Stimulated activated CD4-positive, alpha-beta T cell treated with anti-CD3 and anti-CD28 coated beads, Interleukin-15, amount 100 ng/mL, for 24 hours (primary cell): ENCODE results near the gene CEP57L1.
A peak's percentile ranks its signal among the peaks of the same experiment; 100 is the strongest.

Experiments
- DNase-seq: peaks from one replicate; pipeline ENCODE4 v3.0.0-alpha.2; 2020

The CEP57L1 gene

DNA sequence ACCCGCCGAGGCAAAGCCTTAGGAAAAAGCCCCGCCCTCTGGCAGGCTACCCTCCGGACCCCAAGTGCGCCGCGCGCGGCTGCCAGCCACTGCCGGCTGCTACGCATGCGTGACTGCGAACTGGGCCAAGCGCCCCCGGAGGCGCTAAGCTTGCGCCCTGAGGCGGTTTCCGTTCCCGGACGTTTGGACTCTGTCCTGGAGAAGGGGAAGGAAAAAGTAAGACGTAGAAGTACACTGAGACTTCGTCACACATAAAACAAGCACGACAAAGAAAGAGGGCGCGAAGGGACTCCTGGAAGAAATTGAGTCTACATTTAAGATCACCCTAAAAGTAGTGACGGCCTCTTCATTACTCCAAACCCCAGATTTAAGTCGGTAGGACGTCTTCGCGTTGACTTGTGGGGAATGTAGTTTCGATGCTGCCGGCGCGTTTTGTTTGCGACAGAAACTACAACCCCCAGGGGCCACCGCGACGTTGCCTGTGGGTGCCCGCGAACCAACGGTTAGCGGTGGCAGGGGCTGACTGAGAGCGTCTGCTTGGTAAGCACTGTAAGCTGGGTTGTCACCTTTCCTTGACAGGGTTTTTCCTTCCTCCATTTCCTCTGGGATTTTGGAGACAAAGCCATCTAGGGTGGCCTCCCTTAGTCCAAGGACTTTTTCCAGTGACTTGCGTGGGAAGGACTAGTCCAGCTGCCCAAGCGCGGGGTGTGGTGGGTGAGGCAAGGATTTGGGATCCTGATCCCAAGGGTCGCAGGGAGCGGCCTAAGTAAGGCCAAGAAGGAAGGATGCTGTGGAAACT, at the start of gene CEP57L1:
TSS of gene CEP57L1 (plus strand) at position 472 of the 799 bp plus-strand sequence. CDS start 49,715 bp downstream, outside the sequence.
- peak; percentile 95 for DNase-seq

DNA sequence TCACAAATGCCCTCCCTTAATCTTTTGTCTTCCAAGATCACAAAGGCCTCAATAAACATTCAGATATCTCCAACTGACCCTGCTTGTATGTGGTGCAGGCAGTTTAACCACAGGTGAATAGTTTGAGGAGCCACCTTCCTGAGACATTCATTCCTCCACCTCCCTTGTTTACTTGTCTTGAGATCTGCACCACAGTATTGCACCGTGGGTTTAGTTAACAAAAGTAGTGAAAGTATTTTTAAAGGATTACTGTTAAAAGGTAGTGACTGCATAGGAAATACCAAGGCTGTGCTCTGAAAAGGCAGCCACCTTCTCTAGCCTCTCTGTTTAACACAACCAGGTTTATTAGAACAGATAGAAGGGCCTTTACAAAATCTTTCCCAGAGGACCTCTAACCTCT, 47.1 kb upstream of the CEP57L1 start:
- no peak for DNase-seq

DNA sequence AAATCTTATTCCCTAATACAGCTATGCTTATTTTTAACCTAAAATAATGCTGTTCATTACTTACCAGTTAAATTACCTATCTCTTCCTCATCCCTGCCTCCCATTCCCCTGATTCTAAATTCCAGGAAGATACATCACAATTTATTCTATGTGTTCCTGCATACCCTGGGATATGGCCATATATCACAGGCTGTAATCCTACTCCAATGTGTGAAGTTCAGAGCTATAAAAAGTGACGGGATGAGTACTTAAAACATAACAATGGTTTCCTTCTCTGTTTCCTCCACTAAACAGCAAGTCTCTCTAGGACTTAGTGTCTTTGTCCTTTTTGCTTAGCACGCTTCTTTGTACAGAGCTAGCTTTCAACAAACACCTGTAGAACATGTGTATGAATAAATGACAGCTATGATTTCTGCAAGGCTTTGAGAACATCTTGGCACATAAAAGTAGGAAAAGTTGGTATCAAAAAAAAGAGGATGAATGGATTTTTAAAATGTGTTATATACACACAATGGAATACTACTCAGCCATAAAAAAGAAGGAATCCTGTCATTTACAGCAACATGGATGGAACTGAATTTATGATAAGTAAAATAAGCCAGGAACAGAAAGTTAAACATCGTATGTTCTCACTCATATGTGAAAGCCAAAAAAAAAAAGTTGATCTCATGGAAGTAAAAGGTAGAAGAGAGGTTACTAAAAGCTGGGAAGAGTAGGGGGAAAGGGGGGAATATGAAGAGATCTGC, 46.5 kb upstream of the CEP57L1 start:
- DNase-seq, result no peak

DNA sequence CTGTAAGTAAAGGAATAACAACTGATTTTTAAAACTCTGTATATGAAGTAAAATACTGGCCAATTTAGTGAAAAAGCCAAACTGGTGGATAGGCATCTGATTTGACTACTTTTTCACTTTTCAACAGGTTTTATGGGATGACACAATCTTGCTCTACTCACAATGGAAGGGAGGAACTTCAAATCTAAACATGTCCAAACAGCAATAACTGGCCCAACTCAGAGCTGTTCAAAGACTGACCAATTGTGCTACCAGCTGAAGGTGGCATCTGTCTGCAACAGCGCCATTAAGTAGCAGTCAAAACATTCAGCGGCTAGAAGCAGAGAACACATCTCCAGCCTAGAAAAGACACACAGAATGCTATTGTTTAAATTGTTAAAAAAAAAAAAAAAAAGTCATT, 45.3 kb upstream of the CEP57L1 start:
- DNase-seq, result no peak

DNA sequence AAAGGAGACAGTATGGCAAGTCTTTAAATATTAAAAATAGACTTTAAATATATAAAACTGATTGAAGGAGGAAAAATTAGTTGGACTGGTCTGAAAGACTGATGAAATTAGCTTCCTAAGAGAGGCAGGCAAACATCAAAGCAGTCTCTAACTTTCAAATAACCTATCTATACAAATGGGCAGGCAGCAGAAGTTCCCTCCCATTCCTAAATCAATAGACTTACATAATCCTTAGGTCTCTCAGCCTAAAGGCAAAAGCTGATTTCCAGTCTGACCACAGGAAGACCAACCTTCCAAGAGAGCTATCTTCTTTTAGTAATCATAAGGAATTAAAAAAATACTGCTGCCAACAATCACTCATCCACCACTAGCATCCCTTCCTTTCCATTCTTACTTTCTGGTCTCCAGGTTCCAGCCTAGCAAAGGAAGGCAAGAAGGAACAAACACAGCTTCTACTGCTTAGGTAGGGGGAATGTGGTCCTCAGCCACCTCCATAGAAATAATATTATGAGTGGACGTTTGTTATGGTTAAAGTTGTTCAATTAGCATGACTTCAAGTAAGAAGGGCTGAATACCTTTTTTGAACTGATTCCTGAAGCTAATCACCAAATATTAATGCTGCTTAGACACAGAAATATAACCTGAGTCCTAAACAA, 44.7 kb upstream of the CEP57L1 start:
- no peak for DNase-seq

DNA sequence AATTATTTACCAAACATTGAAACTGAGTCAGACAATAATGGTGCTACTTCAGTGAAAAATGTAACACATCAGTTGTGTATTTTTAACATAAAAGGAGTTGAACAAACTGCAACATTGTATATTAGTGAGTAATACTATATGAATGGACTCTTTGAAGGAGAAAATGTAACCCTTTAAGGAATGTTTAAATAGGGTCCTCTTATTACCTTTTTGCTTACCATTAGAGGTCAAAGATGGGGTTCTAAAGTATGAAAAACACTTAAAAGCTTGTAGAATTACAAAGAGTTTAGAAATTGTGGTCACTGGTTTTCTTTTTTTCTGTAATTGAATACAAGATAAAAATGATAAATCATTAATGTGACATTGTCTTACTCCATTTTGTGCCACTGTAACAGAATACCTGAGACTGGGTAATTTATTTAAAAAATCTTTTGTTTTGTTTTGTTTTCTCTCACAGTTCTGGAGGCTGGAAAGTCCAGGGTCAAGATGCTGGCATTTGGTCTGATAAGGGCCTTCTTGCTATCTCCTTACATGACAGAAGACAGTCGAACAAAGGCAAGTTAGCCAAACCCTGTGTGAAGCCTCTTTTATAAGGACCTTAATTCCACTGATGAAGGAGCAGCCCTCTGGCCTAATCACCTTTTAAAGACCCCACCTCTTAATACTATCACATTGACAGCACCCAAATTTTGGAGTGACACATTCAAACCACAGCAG, 43.8 kb upstream of the CEP57L1 start:
- no peak for DNase-seq

DNA sequence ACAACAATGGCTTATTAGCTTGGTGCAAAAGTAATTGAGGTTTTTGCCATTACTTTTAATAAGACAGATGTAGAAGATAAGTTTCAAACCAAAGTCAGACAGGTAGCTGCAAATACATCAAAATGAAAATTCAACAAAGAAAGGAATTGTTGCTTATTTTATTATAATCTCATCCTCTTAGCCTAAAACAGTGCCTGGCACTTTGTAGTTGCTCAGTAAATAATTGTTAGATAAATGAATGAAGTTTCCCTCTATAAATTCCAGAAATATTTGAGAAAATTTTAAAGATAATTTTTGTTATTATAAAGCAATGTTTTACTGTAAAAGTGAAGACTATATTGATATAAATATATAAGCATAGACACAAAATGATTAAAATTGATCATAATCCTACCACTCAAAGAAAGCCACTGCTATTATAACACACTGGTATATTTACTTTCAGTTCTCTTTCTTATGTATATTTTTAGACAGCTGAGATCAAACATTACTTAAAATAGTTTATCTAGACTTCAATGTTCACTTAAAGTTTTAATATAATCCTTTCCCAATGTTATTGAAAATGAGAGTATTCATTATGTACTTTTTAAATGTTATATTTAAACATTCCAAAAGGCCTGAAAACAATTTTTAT, 43.2 kb upstream of the CEP57L1 start:
- no peak for DNase-seq

DNA sequence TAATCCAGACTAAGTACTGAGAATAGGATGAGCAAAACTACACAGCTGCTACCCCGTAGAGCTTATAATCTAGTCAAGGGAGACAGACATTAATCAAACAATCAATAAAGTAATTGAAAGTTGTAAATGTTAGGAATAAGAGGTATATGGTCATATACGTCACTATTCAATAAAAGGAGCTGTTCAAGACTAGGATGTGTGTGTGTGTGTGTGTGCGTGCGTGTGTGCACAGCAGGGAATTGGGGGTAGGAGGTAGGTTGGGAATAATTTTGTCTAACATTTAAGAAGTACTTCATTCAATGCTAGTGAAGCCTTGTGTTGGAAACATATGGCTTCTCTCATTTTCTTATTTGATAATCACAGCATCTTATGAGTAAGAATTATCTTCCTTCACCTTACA, 42.5 kb upstream of the CEP57L1 start:
- DNase-seq, result no peak

DNA sequence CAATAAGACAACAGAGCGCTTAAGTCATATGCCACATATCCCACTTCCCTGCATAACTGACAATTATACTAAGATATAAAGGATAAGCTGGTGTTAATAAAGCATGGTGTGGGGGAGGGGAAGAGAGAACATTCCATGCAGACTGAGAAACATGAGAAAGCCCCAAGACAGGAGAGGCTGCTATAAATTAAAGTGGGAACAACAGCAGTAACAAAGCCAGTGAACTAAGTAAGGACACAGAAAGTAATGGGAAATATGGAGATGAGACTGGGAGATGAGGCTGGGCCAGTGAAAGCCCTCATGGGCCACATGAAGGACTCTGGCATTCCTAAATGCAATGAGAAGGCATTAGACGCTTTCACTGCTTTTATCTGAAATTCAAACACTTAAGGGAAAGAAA, 42.0 kb upstream of the CEP57L1 start:
- DNase-seq, result no peak

DNA sequence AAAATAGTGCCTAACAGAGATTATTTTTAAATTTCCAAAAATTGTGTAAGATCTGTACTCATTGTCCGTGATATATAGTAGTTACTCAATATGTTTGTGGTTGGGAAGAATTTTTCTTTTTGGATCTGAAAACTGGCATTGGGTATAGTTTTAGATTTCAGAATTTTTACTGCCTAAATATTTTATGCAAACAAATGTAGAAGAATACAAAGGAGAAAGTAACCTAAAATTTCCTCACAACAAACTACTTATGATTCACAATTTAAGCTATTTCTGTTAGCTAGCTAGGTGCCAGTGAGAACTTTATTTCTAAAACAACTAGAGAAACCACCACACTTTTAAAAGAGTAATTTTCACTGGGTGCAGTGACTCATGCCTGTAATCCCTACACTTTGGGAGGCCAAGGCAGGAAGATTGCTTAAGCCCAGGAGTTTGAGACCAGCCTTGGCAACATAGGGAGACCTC, 39.5 kb upstream of the CEP57L1 start:
- DNase-seq, result no peak

DNA sequence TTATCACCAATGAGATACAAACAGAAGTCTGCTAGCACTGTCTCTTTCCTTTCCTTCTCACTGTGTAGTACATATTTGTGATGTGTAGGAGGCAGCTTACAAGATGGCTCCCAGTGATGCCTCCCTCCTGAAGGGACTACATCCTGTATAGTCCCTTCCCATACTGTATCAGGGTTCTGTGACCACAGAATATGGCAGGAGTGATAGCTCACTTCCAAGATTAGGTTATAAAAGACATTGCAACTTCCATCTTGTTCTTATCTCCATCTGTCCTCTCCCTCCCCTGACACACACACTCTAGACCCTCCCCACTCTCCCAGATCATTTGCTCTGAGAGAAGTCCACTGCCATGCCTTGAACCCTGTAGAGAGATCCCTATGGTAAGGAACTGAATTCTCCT, 38.6 kb upstream of the CEP57L1 start:
- no peak for DNase-seq

DNA sequence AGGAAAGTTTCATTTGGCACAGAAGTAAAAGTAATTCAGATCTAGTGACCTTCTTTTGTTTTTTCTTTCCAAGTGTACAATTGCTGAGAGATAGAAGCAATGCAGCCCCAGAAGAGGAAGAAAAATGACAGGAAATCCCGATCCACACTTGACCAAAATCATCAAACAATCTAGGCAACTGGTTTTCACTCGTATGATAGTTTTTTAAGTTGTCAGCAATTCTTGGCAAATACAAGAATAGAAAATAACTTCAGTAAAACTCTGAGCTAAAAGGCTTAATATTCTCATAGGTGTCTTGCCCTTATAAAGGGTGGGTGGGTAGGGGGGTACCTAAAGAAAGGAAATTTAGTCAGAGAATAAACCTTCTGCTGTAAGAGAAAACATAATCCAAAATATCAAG, 36.7 kb upstream of the CEP57L1 start:
- DNase-seq, result no peak

DNA sequence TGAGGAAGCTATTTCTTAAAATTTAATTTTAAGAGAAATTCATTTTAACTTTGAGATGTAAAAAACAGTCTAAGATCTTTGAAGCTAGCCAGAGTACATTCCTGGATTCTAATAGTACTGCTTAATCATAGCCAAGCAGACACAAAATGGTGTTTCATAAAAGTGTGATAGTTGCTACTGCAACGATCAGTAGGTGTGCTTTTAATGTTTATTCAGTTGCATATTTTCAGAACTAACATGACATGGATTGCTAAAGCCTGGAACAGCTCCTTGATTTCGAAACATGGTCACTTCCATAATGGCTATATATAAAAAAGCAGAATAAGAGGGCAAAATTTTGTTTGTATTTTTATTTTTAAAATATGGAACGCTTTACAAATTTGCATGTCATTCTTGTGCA, 36.2 kb upstream of the CEP57L1 start:
- DNase-seq, result no peak

DNA sequence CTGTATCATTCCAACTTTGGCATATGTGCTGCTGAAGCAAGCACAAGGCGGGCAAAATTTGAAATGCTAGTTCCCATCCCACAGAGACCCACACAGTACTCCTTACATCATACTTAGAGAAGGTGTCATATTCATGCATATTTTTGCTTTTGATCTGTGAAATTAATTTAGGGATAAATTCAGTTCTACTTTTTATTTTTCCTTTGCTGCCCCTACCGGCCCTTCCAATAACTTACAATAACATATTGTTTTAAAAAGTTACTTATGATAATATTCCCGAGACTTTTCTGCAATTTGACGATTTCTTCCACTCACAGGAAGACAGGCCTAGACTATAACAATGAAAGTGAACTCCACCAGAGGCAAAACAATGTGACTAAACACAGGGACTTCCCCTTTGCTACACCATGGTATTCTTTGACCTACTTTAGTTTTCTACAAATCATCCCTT, 35.7 kb upstream of the CEP57L1 start:
- DNase-seq, result no peak

DNA sequence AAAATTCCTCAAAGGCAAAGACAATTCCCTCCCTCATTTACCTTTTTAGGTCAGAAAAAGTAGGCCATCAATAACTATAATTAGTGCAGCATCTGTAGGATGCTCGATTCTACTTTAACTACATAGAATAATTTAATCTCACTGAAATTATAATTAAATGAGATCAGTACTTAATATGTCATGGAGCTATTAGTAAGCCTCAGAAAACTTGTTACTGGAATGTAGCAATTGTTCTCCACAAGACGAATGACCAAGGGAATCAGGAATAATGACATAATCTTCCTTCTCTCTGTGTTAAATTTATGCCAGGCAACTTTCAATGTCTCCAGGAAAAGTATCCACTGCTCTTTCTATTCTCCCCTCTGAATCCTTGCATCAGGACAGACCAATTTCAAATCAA, 34.7 kb upstream of the CEP57L1 start:
- DNase-seq, result no peak

DNA sequence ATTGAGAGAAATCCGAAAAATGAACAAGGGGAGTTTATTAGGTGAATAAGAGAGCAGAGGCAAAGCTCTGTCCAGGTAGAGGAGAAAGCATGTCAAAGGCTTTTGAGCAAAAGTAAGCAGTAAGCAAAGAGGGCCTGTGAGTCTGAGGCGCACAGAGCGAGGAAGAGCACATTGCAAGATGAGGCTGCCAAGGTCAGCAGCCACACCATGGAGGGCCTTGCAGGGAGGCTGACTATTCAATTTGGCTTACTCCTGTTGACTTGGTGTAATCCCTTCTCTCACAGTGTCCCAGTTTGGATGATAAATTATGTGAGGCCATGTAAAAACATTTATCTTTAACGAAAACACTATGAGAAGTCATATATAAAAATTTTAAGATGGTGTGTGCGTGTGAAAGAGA, 33.1 kb upstream of the CEP57L1 start:
- no peak for DNase-seq

DNA sequence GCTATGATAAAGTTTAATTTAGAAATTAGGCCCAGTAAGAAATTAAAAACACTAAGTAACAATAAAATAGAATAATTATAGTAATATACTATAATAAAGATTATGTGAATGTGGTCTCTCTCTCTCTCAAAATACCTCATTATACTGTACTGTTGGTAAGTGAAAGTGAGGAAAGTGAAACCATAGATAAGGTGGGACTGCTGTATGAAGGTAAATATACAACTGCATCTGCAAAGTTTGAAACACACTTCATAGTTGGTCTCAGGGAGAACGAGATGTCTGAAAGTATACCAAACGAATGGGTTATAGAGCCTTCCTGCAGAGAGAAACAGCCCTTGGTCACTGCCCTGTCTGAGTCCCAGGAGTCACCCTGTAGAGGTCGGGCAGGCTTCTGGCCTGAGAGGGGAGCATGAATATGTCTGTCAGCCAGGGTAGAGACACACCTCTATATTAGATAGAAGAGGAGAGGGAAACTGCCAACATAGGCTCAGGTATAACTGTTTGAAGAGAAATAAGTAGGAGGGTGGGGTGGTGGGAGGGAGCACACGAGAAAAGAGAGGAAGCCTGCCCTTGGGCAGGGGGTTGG, 32.4 kb upstream of the CEP57L1 start:
- no peak for DNase-seq

DNA sequence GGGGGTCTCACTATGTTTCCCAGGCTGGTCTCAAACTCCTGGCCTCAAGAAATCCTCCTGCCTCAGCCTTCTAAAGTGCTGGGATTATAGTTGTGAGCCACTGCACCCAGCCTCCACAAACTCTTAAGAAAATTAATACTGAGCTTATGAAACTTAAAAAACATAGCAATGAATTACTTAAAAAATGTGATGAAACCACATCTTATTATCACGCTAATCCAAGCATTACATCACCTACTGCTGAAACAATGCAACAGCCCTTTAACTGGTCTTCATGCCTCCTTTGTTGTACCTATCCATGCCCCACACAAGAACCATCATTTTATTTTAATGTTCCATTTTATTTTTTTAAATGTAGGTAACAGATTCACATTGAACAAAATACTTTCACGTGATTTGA, 25.6 kb upstream of the CEP57L1 start:
- no peak for DNase-seq

DNA sequence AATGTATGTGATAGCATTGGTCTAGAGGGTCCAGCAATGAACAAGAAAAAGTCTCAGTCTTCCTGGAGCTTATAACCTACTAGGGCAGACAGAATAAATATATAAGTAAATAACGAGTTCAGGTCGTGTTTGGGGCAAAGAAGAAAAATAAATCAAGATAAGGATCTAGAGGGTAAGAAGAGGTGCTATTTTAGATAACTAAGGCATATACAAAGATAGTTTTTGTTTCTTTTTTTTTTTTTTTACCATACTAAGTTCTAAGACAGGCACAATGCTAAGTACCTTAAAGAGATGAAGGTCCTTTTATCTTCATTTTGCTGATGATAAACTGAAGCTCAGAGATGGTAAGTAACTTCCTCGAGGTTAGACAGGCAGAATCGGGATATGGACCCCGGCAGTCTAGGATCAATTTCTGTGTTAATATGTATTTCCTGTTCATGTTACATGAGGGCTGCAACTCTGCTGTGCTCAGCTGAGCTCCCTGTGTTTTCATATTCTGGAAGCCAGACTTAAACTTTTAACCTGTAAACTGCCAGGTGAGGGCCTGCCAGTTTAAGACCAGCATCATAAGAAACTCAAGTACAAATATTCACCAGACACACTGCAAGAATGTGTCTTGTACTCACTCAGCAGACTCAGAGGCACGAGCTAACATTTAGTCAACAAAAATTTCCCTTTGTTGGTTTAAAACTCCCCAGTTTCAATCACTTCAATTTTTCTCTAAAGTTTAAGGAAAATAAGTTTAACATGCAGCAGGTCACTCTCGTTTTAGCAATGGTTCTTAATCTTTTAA, 24.0 kb upstream of the CEP57L1 start:
- no peak for DNase-seq

DNA sequence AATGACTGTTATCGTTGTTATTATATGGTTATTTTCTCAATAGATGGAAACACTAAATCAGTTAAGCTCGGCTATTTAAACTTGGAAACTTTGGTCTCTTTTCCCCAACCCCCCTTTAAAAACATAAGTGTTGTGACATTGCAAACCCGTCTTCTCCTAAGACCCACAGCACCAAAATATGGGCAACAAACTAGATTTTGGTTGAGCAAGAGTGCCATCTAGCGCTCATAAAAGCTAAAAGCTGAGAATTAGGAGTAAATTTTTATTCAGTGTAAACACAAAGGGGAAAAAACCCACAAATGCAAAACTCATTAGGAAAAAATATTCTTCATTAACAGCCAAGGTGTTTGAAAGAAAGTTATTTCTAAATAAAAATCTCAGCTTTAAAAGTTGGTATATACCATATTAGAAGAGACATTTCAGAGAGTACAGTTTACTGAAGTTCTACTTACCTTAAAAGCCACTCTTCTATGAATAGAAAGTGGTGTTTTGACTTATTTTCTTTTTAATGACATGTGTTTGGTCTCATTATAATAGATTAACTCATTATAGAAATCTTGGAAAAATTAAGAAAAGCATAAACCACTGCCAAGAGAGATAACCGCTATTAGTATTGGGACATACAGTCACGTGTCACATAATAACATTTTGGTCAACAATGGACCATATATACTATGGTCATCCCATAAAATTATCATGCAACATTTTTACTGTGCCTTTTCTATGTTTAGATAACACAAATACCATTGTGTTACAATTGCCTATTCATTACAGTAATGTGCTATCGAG, 21.8 kb upstream of the CEP57L1 start:
- DNase-seq, result peak; percentile 41

DNA sequence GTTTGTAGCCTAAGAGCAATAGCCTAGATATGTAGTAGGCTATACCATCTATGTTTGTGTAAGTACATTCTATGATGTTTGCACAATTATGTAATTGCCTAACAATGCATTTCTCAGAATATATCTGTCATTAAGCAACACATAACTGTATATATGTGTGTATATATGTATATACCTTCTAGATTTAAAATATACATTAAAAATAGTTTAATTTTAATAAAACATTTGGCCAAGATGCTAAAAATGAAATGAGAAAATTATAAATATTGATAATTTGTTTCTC, 21.2 kb upstream of the CEP57L1 start:
- DNase-seq, result no peak
